Activated CD8-positive, alpha-beta T cell treated with anti-CD3 and anti-CD28 coated beads for 36 hours (primary cell): Measurements from ENCODE around the gene SFI1. TPM values are rescaled to one million over a fixed set of nuclear protein-coding genes. Genes with fewer than 3 reads are reported as not detected.

Experiments used
- ATAC-seq: fragments of 200-7000 bp; cut with Tn5 transposase; one replicate; pipeline ENCODE4 v1.10.0; 2021; ENCODE audit warnings: mild to moderate bottlenecking, moderate library complexity
- CTCF ChIA-PET: fragments of 350-600 bp; sonication (Branson Sonifier 250); formaldehyde crosslinking; loops from one replicate; lab custom pipeline; 2021; ENCODE audit warnings: antibody characterized with exemption; lab: Charles Lee
- POLR2A ChIA-PET: fragments of 350-600 bp; sonication (Branson Sonifier 250); formaldehyde crosslinking; loops from one replicate; lab custom pipeline; 2021; ENCODE audit warnings: antibody characterized with exemption; lab: Charles Lee
- DNase-seq: peaks from one replicate; pipeline ENCODE4 v3.0.0-alpha.2; 2020
- H3K27ac Mint-ChIP-seq: one replicate; pipeline ENCODE4 v1.8.0; 2021; ENCODE audit warnings: mild to moderate bottlenecking, mixed read lengths
- H3K27me3 Mint-ChIP-seq: one replicate; pipeline ENCODE4 v1.8.0; 2021; ENCODE audit warnings: mixed read lengths
- H3K36me3 Mint-ChIP-seq: one replicate; pipeline ENCODE4 v1.8.0; 2021; ENCODE audit warnings: low read depth, mixed read lengths
- H3K4me1 Mint-ChIP-seq: one replicate; pipeline ENCODE4 v1.8.0; 2021; ENCODE audit warnings: low read depth, mixed read lengths
- H3K4me3 Mint-ChIP-seq: one replicate; pipeline ENCODE4 v1.8.0; 2021; ENCODE audit warnings: mild to moderate bottlenecking, moderate library complexity, mixed read lengths
- H3K9me3 Mint-ChIP-seq: one replicate; pipeline ENCODE4 v1.8.0; 2021; ENCODE audit warnings: mixed read lengths
- CTCF ChIP-seq: fragments of 200-600 bp; IDR thresholded peaks from one replicate; pipeline ENCODE4 v1.8.0; 2022; ENCODE audit warnings: antibody characterized with exemption, mild to moderate bottlenecking
- intact Hi-C: fragments of 100-400 bp; cut with micrococcal nuclease; formaldehyde crosslinking; loops from one replicate; pipeline ENCODE4 v1.10.0; 2022
- total RNA-seq, 2 experiments: library from RNA; stranded (reverse); gene quantifications; one replicate each; pipeline ENCODE4 v1.2.3, GENCODE V29; 2021

SFI1 gene
- total RNA-seq, 2 experiments from 2014 or later: 273 to 274 TPM

DNA sequence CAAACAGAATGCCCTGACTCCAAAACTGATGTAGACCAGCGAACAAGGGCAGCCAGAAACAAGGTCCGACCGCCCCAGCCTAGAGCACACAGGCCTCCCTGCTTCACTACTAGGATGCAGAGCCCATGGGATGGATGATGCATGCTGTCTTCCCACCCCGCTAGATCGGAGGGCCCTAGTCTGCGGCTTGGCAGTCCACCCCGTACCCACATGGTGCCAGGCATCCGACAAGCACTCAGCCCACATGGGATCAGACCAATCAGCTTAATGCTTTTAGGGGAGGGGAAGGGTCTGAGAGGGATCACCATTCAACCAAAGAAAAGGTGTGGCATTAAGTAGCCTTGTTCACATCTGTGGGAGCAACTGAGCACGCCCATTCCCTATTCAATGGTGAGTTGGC, 135.1 kb downstream of the SFI1 start:
- Mint-ChIP-seq H3K27me3 (no peaks in the 10 kb centered on the region), H3K4me3 (peak overlapping the region; percentile 83), H3K36me3 (peaks cover 10% of the 10 kb centered on the region), H3K9me3 (no peaks in the 10 kb centered on the region), H3K4me1 (peaks cover 45% of the 10 kb centered on the region), H3K27ac (peak overlapping the region; percentile 90)
- ChIA-PET CTCF (interaction anchor here (1.2 to 2.2 kb wide), 4 partner anchors 70 to 180 kb away, joined by 3 to 12 read pairs (median 6); no protein-coding TSS in a partner anchor), POLR2A (interaction anchor here (0.7 to 3.0 kb wide), 15 partner anchors 9 to 342 kb away, joined by 3 to 9 read pairs (median 5); partner anchors contain the start of genes PATZ1, PISD and PRR14L)
- ATAC-seq (no peak), DNase-seq (no peak)
- TF ChIP-seq CTCF: no peak
- intact Hi-C loops: loop anchor here (5.0 to 10.0 kb wide), 2 partner anchors 77 to 284 kb away; partner anchors contain the start of gene PATZ1

- H3K4me1 Mint-ChIP-seq: peaks cover 51% of the 10 kb centered on the region
- POLR2A ChIA-PET: interaction anchor here (1.0 kb wide), 1 partner anchor 27 kb away, joined by 4 read pairs; no protein-coding TSS in a partner anchor
Observed at GRCh38 chr22:31635638-31636306, 139.4 kb downstream of the SFI1 start.

DNA sequence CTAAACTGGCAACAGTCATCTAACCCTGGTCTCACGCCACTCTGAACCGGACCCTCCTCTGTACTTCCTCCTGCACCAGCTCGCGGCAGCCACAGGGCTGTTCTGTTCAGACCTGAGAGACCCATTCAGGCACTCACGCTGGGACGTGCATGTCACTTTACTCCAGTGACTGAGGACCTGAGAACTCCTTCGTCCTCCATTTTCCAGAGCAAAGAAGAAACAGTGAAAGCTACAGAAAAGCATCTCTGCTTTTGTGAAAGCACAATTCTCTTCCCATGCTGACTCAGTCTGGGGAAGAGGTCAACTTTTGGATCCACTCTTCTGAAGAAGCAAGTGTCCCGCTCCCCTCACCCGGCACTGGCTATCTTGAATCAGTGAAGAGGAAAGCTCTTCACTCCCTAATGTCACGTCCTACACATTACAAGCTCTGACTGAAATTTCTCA, 141.1 kb downstream of the SFI1 start:
- H3K4me3 Mint-ChIP-seq: no peak overlapping the region
- no peaks in the 10 kb centered on the region for H3K9me3 Mint-ChIP-seq
- no peak for ATAC-seq
- no peaks in the 10 kb centered on the region for H3K27me3 Mint-ChIP-seq
- intact Hi-C loops: loop anchor here (10.0 kb wide), 1 partner anchor 83 kb away; no protein-coding TSS in a partner anchor
- CTCF ChIA-PET: interaction anchor here (0.6 to 2.0 kb wide), 3 partner anchors 21 to 146 kb away, joined by 3 to 5 read pairs (median 4); no protein-coding TSS in a partner anchor
- POLR2A ChIA-PET: no interaction called here
- H3K36me3 Mint-ChIP-seq: peaks cover 6% of the 10 kb centered on the region
- H3K4me1 Mint-ChIP-seq: peaks cover 46% of the 10 kb centered on the region
- no peak for TF ChIP-seq CTCF
- H3K27ac Mint-ChIP-seq: peak overlapping the region; percentile 88
- no peak for DNase-seq

More at GRCh38 chr22:31635638-31636306, 139.4 kb downstream of the SFI1 start:
- TF ChIP-seq CTCF: no peak
- Mint-ChIP-seq H3K36me3 (peaks cover 3% of the 10 kb centered on the region), H3K4me3 (no peak overlapping the region), H3K27me3 (no peaks in the 10 kb centered on the region), H3K27ac (peak overlapping the region; percentile 53), H3K9me3 (no peaks in the 10 kb centered on the region)
- intact Hi-C loops: loop anchor here (10.0 kb wide), 1 partner anchor 81 kb away; no protein-coding TSS in a partner anchor
- no peak for ATAC-seq
- DNase-seq: no peak
- CTCF ChIA-PET: interaction anchor here (0.6 to 2.5 kb wide), 7 partner anchors 8 to 335 kb away, joined by 3 to 8 read pairs (median 3); no protein-coding TSS in a partner anchor

DNA sequence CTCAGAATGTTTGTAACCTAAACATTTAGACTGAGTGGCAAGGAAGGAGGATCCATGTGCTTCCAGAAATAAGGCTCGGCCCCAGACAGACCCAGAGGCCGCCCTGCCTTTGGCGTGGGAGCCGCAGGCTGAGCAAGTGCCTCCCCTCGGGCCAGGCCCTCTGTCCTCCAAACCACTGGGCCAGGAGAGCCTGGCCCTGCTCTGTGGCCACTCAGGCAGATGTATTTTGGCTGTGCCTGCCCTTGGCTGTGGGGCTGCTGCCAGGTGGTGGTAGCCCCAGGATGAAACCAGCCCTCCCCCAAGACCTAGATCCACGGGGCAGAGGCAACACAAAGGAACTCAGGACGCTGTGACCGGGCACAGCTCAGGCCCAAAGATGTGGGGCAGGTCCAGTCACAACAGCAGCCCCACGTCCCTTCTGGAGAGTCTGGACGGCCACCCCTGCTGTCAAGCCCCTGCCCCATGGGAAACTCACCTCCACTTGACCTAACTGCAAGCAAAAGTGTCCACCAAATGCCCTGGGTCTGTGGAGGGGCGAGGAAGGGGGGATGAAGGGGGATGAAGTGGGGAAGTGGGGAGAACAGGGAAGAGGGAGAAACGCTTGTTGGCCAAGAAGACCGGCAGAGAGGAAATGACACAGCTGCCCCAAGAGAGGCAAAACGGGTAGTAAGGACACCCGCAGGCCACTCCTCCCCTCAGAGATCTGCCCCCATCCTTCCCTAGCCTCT, 141.7 kb downstream of the SFI1 start:
- Mint-ChIP-seq H3K27me3 (no peaks in the 10 kb centered on the region), H3K36me3 (peaks cover 6% of the 10 kb centered on the region), H3K27ac (peak overlapping the region; percentile 88), H3K9me3 (no peaks in the 10 kb centered on the region), H3K4me3 (no peak overlapping the region), H3K4me1 (peaks cover 48% of the 10 kb centered on the region)
- intact Hi-C loops: loop anchor here (10.0 kb wide), 1 partner anchor 83 kb away; no protein-coding TSS in a partner anchor
- ChIA-PET POLR2A (interaction anchor here (0.8 kb wide), 1 partner anchor 8 kb away, joined by 3 read pairs; no protein-coding TSS in a partner anchor), CTCF (interaction anchor here (0.6 to 2.0 kb wide), 3 partner anchors 22 to 146 kb away, joined by 3 to 5 read pairs (median 4); no protein-coding TSS in a partner anchor)
- TF ChIP-seq CTCF: no peak
- peak; percentile 37 for ATAC-seq
- DNase-seq: no peak
